Large intestine (tissue), 3 donors: ENCODE measurements around the gene GRSF1. TPM values are rescaled to one million over a fixed set of nuclear protein-coding genes. Genes with fewer than 3 reads are reported as not detected.
A peak's percentile ranks its signal among the peaks of the same experiment; 100 is the strongest.
"Not testable (repeated sequence)": the region's sequence is repeated elsewhere in the genome, so short reads cannot be mapped to it uniquely, and the experiment has no call there.

Source experiments
- DNase-seq, 2 donors: peaks; one replicate each; pipeline versions ENCODE4 v3.0.0 to v3.0.0-alpha.2; 2013
- H3K27ac ChIP-seq: one replicate; pipeline ENCODE4 v1.5.1; 2013; ENCODE audit warnings: low read length
- H3K27me3 ChIP-seq: 2 replicates; pipeline ENCODE4 v1.6.1; 2013; ENCODE audit warnings: low read length; ENCODE audit not compliant: control insufficient read depth, insufficient read depth
- H3K36me3 ChIP-seq: 2 replicates; pipeline ENCODE4 v1.6.1; 2013; ENCODE audit warnings: low read length; ENCODE audit not compliant: control insufficient read depth, insufficient read depth
- H3K4me1 ChIP-seq: one replicate; pipeline ENCODE4 v1.6.1; 2013; ENCODE audit warnings: low read length; ENCODE audit not compliant: control insufficient read depth, insufficient read depth
- H3K4me3 ChIP-seq: one replicate; pipeline ENCODE4 v1.5.1; 2013; ENCODE audit warnings: low read length
- H3K9me3 ChIP-seq: one replicate; pipeline ENCODE4 v1.6.1; 2013; ENCODE audit warnings: mild to moderate bottlenecking, low read depth, low read length, moderate library complexity; ENCODE audit not compliant: control insufficient read depth
- WGBS: methylation state at CpG from one replicate; pipeline ENCODE4 v1.1.5; 2013; ENCODE audit warnings: low lambda C conversion rate; ENCODE audit not compliant: insufficient coverage; 5-methylcytosine and 5-hydroxymethylcytosine counted together
- polyA plus RNA-seq: library from polyadenylated mRNA; unstranded; fragments of 120-200 nt; gene quantifications from one replicate; pipeline ENCODE4 v1.2.1, GENCODE V29; 2013

GRSF1 gene
- polyA plus RNA-seq, 1 donor: 69.7 TPM

DNA sequence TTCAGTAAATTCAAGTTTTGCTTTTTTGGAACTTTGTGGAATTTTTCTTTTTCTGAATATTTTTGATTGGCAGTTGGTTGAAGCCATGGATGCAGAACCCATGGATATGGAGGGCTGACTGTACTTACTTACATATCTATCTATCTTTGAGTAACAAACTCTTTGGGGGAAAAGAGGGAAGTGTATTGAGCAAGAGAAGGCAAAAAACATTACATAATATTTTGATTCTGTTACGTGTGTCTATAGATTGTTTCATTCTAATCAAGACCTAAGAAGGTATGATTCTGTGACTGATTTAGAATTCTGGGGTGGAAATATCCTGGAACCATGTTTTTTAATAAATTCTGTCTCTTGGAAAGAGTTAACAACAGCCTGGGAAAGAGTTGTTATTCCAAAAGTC lies 31.5 kb downstream of the GRSF1 start:
- no peak overlapping the region for H3K27ac ChIP-seq
- H3K4me3 ChIP-seq: no peak overlapping the region
- peaks cover 6% of the 10 kb centered on the region for H3K36me3 ChIP-seq
- WGBS: no CpG with 5 or more reads among the region's 1 CpG
- DNase-seq: no peak
- H3K4me1 ChIP-seq: no peaks in the 10 kb centered on the region
- H3K27me3 ChIP-seq: no peaks in the 10 kb centered on the region
- no peaks in the 10 kb centered on the region for H3K9me3 ChIP-seq

GRCh38 chr4:70802928-70803580 lies 36.6 kb downstream of the GRSF1 start:
- no peak overlapping the region for H3K27ac ChIP-seq
- peak; percentile 7 to 58 for DNase-seq
- no peak overlapping the region for H3K4me3 ChIP-seq
- H3K9me3 ChIP-seq: no peaks in the 10 kb centered on the region
- no peaks in the 10 kb centered on the region for H3K4me1 ChIP-seq
- H3K36me3 ChIP-seq: peaks cover 11% of the 10 kb centered on the region
- WGBS: no CpG with 5 or more reads among the region's 5 CpGs
- H3K27me3 ChIP-seq: no peaks in the 10 kb centered on the region

DNA sequence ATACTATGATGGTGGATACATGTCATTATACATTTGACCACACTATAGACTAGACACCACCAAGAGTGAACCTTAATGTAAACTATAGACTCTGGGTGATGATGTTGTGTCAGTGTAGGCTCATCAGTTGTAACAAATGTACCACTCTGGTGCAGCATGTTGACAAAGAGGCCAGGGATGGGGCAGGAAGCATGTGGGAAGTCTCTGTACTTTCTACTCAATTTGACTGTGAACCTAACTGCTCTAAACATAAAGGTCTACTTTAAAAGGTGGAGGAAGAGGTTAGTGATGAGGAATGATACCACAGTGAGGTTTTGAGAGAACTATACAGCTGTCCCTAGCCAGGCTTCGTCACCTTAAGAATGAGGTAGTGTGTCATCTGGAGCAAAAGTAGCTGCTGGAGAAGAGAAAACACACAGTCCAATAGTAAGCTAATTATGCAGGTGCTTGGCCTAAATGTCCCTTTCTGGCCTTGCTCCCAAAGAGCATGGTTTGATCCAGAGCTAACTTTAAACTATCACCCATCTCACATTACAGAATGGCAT lies 38.4 kb downstream of the GRSF1 start:
- WGBS: no CpG with 5 or more reads among the region's 1 CpG
- Histone ChIP-seq H3K27ac (no peak overlapping the region), H3K36me3 (peaks cover 11% of the 10 kb centered on the region), H3K27me3 (no peaks in the 10 kb centered on the region), H3K4me3 (no peak overlapping the region), H3K4me1 (no peaks in the 10 kb centered on the region), H3K9me3 (no peaks in the 10 kb centered on the region)
- DNase-seq: no peak

DNA sequence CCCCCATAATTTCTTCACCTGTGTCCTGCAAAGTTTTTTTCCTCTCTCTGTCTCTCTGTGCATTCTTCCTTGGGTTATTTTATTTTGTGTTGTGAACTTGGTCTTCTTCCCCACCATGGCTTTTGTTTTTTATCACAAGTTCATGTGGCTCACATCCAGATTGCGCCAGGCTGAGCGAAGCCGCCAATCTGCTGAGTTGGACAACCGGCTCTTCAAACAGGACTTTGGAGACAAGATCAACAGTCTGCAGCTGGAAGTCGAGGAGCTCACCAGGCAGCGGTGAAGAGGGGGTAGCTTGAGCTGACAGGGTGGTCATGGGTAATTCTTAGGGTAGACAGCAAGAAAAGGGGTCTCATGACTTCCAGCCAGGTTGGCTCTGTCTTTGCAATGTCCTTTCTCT lies 46.1 kb downstream of the GRSF1 start:
- no CpG with 5 or more reads among the region's 6 CpGs for WGBS
- Histone ChIP-seq H3K27ac (no peak overlapping the region), H3K4me3 (no peak overlapping the region), H3K36me3 (peaks cover 36% of the 10 kb centered on the region), H3K9me3 (no peaks in the 10 kb centered on the region), H3K4me1 (no peaks in the 10 kb centered on the region), H3K27me3 (no peaks in the 10 kb centered on the region)
- no peak for DNase-seq

- DNase-seq: no peak
- WGBS: no CpG with 5 or more reads among the region's 1 CpG
- Histone ChIP-seq H3K9me3 (no peaks in the 10 kb centered on the region), H3K36me3 (peaks cover 27% of the 10 kb centered on the region), H3K27ac (no peak overlapping the region), H3K4me3 (no peak overlapping the region), H3K4me1 (no peaks in the 10 kb centered on the region), H3K27me3 (no peaks in the 10 kb centered on the region)
Observed at GRCh38 chr4:70788733-70789132, 51.0 kb downstream of the GRSF1 start.

GRCh38 chr4:70787496-70787895 lies 52.2 kb downstream of the GRSF1 start:
- DNase-seq: no peak
- Histone ChIP-seq H3K27me3 (no peaks in the 10 kb centered on the region), H3K27ac (no peak overlapping the region), H3K4me3 (no peak overlapping the region), H3K36me3 (peaks cover 25% of the 10 kb centered on the region), H3K9me3 (no peaks in the 10 kb centered on the region), H3K4me1 (no peaks in the 10 kb centered on the region)
- WGBS: 86% methylated on average over 1 of the region's 5 CpGs

- no peak for DNase-seq
- Histone ChIP-seq H3K9me3 (no peaks in the 10 kb centered on the region), H3K27ac (no peak overlapping the region), H3K4me3 (no peak overlapping the region), H3K36me3 (peaks cover 36% of the 10 kb centered on the region), H3K4me1 (no peaks in the 10 kb centered on the region), H3K27me3 (no peaks in the 10 kb centered on the region)
- WGBS: 91% methylated on average over 4 of the region's 4 CpGs
Observed at GRCh38 chr4:70783096-70783495, 56.6 kb downstream of the GRSF1 start.

DNA sequence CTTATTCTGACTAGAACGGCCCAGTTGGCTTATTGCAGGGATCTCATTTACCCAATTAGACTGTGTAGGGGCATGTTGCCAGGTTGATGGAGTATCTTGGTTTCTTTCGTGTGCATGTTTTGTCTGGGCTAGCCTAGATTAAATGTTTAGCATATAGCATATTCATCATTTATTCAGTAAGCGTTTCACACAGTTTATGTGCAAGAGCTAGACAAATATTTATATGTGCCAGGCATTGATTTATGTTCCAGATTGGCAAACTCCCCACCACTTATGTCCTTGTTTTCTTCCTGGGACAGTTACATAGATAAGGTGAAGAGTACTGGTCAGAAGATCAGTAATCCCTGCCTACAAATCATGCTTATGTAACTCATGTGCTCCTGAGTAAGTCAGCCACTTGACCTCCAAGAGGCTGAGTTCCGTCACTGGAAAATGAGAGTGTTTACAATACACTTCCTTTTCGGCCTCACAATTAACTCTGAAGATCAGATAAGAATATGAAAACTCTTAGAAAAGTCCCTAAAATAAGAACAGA lies 60.7 kb downstream of the GRSF1 start:
- no peak overlapping the region for H3K4me3 ChIP-seq
- H3K27ac ChIP-seq: no peak overlapping the region
- DNase-seq: peak in 1 of 2 donors; percentile 21
- H3K4me1 ChIP-seq: no peaks in the 10 kb centered on the region
- H3K9me3 ChIP-seq: no peaks in the 10 kb centered on the region
- H3K27me3 ChIP-seq: no peaks in the 10 kb centered on the region
- 60% methylated on average over 1 of the region's 5 CpGs for WGBS
- H3K36me3 ChIP-seq: peaks cover 30% of the 10 kb centered on the region

DNA sequence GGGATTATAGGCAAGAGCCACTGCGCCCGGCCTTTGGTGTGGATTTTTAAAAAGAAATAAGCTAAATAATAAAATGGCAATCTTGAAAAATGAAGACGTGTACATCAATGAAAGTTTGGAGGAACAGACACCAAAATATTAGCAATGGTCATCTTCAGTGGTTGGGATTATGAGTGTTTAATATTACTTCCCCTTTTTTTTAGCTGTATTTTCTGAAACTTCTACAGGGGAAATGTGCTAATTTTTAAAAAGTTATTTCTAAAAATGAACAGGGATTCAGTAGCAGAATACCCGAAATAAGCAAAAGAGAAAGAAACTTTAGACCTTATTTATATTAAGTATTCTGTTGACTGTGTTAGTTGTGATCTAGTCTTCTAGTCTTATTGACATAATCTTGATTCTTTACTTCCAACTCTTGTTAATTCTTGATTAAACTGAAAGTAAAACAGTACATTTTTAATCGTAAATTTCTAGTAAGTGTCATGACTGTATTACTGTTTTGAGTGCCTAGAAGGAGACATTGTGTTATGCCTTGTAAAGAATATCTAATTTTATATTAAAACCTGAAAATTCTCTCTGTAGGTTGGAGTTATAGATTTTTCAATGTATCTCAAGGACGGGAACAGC lies 66.6 kb downstream of the GRSF1 start:
- Histone ChIP-seq H3K4me3 (no peak overlapping the region), H3K4me1 (no peaks in the 10 kb centered on the region), H3K27ac (no peak overlapping the region), H3K27me3 (no peaks in the 10 kb centered on the region), H3K36me3 (peaks cover 36% of the 10 kb centered on the region), H3K9me3 (no peaks in the 10 kb centered on the region)
- DNase-seq: no peak
- WGBS: 93% methylated on average over 3 of the region's 6 CpGs

GRCh38 chr4:70769396-70769795 lies 70.3 kb downstream of the GRSF1 start:
- H3K36me3 ChIP-seq: peaks cover 36% of the 10 kb centered on the region
- not testable (repeated sequence) for H3K27me3 ChIP-seq, H3K4me1 ChIP-seq, H3K27ac ChIP-seq, H3K4me3 ChIP-seq, H3K9me3 ChIP-seq, DNase-seq
- WGBS: no CpG with 5 or more reads among the region's 1 CpG
